ENCODE data around the gene DPH1. TPM values are rescaled to one million over a fixed set of nuclear protein-coding genes. Genes with fewer than 3 reads are reported as not detected.

Gene DPH1
- total RNA-seq, 4 donors from 2014 or later: 23.5 to 33.7 (median 25.0) TPM

DNA sequence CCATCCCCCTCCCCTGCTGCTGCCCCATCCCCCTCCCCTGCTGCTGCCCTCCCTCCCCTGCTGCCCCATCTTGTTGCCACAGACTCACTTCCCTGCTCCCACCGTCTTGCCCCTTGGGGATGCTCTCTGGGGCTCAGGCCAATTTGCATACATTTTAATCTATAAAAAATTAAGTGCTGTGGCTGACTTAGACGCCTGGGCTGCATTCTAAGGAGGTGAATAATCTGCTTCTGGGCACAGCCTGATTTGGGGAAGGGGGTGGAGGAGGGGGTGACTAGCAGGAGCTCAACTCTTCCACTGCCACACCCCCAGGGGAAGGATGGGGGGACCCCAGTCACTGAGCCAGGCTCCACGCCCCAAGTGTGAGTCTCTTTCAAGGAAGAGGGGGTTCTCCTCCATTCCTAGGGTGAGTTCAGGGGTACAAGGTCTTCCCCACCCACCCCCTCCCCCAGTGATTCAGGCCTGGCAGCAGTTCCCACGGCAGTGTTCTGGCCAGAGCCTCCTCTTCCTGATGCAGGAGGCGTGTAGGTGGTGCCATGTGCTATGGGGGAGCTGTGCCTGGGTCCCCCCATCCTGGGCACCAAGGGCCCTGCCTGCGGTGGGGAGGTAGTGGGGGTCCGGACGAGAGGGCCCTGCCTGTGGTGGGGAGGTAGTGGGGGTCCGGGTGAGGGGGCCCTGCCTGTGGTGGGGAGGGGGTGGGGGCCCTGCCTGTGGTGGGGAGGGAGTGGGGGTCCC, 5.0 kb downstream of the DPH1 start:
- TF ChIP-seq, protein P1, sequence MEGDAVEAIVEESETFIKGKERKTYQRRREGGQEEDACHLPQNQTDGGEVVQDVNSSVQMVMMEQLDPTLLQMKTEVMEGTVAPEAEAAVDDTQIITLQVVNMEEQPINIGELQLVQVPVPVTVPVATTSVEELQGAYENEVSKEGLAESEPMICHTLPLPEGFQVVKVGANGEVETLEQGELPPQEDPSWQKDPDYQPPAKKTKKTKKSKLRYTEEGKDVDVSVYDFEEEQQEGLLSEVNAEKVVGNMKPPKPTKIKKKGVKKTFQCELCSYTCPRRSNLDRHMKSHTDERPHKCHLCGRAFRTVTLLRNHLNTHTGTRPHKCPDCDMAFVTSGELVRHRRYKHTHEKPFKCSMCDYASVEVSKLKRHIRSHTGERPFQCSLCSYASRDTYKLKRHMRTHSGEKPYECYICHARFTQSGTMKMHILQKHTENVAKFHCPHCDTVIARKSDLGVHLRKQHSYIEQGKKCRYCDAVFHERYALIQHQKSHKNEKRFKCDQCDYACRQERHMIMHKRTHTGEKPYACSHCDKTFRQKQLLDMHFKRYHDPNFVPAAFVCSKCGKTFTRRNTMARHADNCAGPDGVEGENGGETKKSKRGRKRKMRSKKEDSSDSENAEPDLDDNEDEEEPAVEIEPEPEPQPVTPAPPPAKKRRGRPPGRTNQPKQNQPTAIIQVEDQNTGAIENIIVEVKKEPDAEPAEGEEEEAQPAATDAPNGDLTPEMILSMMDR (IDR thresholded peaks at IDR 0.05; ENCODE audit: low read depth): no peak

DNA sequence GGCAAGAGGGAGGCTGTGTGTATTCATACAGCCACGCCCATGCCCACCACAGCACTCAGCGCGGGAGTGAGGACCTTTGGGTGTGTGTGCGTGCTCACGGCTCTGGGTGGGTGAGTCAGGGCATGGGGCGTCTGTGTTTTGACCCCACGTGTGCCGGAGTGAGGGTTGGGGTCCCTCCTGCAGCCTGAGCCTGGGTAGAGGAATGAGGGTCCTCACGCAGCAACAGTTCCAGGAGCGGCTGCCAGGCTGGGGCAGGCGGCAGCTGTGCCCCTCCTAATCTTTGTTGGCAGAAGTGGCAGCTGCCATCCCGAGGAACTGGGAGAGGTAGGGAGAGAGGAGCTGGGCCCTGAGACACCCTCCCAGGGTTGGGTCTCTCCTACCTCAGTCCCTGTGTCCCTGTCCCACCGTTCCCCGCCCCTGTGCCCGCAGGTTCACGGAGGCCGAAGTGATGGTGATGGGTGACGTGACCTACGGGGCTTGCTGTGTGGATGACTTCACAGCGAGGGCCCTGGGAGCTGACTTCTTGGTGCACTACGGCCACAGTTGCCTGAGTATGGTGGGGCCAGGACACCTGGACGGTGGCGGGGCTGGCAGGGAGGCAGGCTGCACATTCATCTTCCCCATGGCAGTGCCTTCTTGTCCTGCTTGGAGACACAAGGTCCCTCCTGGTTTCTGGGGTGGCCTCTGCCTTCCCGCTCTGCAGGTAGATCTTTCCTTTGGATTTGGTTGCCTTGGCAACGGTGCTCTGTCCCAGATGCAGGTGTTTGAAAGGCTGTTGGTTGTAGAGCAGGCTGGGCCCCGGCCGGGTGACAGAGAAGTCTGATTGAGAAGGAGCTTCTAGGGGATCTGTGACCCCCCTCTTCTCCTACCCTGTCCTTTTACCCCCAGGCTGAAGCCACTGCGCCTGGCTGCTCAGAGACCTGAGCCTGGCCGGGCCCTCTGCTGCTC, 5.9 kb downstream of the DPH1 start:
- TF ChIP-seq, protein P1 (IDR thresholded peaks at IDR 0.05; ENCODE audit: low read depth): no peak

DNA sequence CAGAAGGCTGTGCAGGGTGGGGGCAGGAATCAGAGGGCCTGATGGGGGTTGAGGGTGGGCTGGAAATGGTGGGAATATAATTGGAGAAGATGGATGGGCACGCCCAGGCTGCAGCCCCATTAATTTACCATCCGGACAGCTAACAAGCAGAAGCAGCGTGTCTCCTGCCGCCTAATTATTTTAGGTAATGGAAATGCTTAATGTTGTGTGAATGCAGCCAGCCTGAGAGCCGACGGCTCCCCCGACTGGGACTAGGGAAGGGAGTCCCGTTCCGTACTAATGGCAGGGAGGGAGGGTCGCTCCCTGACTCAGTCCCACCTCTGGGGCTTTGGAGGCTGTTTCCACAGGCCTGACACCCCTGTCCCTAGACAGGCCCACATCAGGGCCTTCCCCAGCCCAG, 7.2 kb downstream of the DPH1 start:
- TF ChIP-seq, protein P1 (IDR thresholded peaks at IDR 0.05; ENCODE audit: low read depth): no peak

DNA sequence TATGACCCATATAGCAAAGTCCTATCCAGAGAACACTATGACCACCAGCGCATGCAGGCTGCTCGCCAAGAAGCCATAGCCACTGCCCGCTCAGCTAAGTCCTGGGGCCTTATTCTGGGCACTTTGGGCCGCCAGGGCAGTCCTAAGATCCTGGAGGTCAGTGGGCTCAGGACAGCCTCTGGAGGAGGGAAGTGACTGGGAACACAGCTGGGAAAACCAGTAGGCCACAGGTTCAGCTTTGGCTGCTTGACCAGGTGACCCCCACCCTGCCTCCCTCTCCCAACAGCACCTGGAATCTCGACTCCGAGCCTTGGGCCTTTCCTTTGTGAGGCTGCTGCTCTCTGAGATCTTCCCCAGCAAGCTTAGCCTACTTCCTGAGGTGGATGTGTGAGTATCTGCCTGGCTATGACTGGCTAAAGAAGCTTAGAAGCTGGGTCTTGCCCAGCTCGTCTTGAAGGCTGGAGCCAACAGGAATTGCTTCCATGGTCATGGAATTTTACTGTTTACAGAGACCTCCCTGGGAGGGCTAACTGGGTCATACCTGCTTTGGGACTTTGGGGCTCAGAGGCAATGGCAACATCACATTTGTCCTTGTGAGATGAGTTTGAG, 10.4 kb downstream of the DPH1 start:
- TF ChIP-seq, protein P1 (IDR thresholded peaks at IDR 0.05; ENCODE audit: low read depth): no peak

DNA sequence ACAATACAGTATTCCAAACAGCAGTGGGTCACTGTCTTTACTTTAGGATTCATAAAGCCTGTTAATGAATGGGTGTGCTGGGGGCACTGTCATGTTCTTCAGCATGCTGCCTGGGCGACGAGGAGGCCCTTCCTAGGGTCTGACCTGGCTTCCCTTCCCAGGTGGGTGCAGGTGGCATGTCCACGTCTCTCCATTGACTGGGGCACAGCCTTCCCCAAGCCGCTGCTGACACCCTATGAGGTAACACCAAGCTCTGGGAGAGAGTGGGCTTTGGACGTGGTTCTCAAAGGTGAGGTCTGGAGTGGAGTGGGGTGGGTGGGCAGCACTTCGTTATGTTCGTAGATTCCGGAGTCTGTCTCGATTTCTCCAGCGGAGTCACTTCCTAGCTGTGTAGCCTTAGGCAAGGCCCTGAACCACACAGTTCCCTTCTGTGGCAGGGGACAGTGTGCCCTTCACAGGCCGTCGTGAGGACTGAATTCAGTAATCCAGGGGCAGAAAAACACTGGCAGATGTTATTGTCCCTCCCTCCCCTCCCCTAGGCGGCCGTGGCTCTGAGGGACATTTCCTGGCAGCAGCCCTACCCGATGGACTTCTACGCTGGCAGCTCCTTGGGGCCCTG, 11.1 kb downstream of the DPH1 start:
- TF ChIP-seq, protein P1 (IDR thresholded peaks at IDR 0.05; ENCODE audit: low read depth): no peak

DNA sequence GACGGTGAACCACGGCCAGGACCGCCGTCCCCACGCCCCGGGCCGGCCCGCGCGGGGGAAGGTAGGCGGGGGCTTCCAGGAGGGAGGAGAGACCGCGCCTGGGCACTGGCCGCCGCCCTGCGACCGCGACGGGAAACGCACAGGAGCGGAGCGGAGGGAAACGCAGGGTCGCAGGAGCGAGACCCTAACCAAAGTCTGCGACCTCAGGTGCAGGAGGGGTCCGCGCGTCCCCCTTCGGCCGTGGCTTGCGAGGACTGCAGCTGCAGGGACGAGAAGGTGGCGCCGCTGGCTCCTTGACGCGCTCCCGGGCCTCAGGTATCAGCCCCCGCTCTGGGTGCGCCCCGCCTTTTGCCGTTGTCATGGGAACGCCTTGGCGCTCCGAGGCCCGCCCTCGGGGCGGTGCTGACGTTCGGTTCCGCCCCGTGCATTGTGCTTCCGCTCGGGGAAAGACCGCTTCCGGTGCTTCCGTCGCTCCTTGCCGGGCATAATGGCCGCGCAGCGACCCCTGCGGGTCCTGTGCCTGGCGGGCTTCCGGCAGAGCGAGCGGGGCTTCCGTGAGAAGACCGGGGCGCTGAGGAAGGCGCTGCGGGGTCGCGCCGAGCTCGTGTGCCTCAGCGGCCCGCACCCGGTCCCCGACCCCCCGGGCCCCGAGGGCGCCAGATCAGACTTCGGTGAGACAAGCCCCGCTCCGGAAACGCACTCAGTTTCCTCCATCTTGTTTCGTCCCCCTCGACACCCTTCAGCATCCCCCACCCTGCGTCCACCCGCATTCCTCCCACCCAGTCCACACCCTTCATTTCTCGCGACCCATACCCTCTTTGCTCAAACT, 11.8 kb downstream of the DPH1 start, which contains the start of gene OVCA2:
TSS of gene OVCA2 (plus strand) at position 462 of the 829 bp plus-strand sequence. CDS start at position 488, 26 bp downstream.
- TF ChIP-seq, protein P1 (IDR thresholded peaks at IDR 0.05; ENCODE audit: low read depth): no peak
